ENCODE data around the gene ACCS.

Gene ACCS

GRCh38 chr11:44094260-44094868, 28.3 kb downstream of the ACCS start:
- peak; percentile 84 for DNase-seq

- peak; percentile 61 for DNase-seq
These were observed 29.7 kb downstream of the ACCS start, which contains the start of gene EXT2 for GRCh38 chr11:44095506-44096359. EXT2 (plus strand) TSS chr11:44095678; CDS start chr11:44107713, 12,035 bp downstream.

- peak; percentile 18 for DNase-seq
These were observed 30.5 kb downstream of the ACCS start for GRCh38 chr11:44096360-44097185.

- DNase-seq: peak; percentile 1
These were observed 31.8 kb downstream of the ACCS start for GRCh38 chr11:44097821-44098220.

GRCh38 chr11:44101098-44101497, 35.0 kb downstream of the ACCS start:
- no peak for DNase-seq

- DNase-seq: no peak
These were observed 38.6 kb downstream of the ACCS start for GRCh38 chr11:44104481-44105294.

- no peak for DNase-seq
These were observed 42.2 kb downstream of the ACCS start for GRCh38 chr11:44108260-44108659.

GRCh38 chr11:44110231-44110679, 44.2 kb downstream of the ACCS start:
- DNase-seq: peak; percentile 44

- peak; percentile 30 for DNase-seq
These were observed 46.2 kb downstream of the ACCS start for GRCh38 chr11:44112091-44112821.

GRCh38 chr11:44113018-44113417, 46.9 kb downstream of the ACCS start:
- DNase-seq: no peak

- no peak for DNase-seq
These were observed 47.5 kb downstream of the ACCS start for GRCh38 chr11:44113572-44113971.

- DNase-seq: no peak
These were observed 50.3 kb downstream of the ACCS start for GRCh38 chr11:44116234-44116830.

- no peak for DNase-seq
These were observed 54.1 kb downstream of the ACCS start for GRCh38 chr11:44120169-44120568.

GRCh38 chr11:44125598-44125997, 59.5 kb downstream of the ACCS start:
- DNase-seq: no peak

GRCh38 chr11:44126304-44126703, 60.2 kb downstream of the ACCS start:
- DNase-seq: no peak

- no peak for DNase-seq
These were observed 61.1 kb downstream of the ACCS start for GRCh38 chr11:44127130-44127529.

GRCh38 chr11:44128729-44129128, 62.7 kb downstream of the ACCS start:
- DNase-seq: no peak

GRCh38 chr11:44130751-44131150, 64.7 kb downstream of the ACCS start:
- DNase-seq: no peak

GRCh38 chr11:44133335-44133946, 67.4 kb downstream of the ACCS start:
- DNase-seq: peak; percentile 54

All from kidney glomerular epithelial cell (primary cell).